Measurements from ENCODE around the gene APOBR. TPM values are rescaled to one million over a fixed set of nuclear protein-coding genes. Genes with fewer than 3 reads are reported as not detected.

The APOBR gene
- total and polyA plus RNA-seq, 10 of the 15 experiments (the other 5 are each of a cell fraction or from before 2014, with no cell fraction given), result 0.04 to 2.5 (median 0.54) TPM; not detected in 1

DNA sequence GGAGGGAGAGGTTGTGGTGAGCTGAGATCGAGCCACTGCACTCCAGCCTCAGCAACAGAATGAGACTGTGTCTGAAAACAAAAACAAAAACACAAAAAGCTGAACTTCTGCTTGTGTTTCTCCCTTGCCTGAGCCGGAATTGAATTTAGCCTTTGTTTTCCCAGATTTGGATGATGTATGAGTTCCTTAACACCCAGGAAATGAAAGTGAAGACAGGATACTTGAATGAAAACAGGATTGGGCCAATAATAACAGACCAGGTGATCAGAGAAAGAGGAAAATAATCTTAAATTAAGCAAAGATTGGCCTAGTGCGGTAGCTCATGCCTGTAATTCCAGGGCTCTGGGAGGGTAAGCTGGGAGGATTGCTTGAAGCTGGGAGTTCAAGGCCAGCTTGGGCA is 45.9 kb downstream of the APOBR start:
- ATAC-seq, result no peak
- Histone ChIP-seq H3K4me3 (no peak overlapping the region), H3K79me2 (ENCODE audit: control insufficient read depth, insufficient read depth, low read length) (no peaks in the 10 kb centered on the region), H2AFZ (ENCODE audit: control insufficient read depth, low read depth, low read length) (no peak overlapping the region), H3K4me1 (ENCODE audit: control insufficient read depth, insufficient read depth, low read length) (peaks cover 7% of the 10 kb centered on the region), H3K9me3 (replicated peaks; ENCODE audit: control insufficient read depth, insufficient read depth, low read length) (no peaks in the 10 kb centered on the region), H3K4me2 (ENCODE audit: control insufficient read depth, insufficient read depth) (no peak overlapping the region), H3K27me3 (replicated peaks in 1 of 2; ENCODE audit: control insufficient read depth in 2 of 2, insufficient read depth in 2 of 2, low read length in 1 of 2) (no peaks in the 10 kb centered on the region; a peak in 1 of 4 replicates), H3K27ac (ENCODE audit: control insufficient read depth, insufficient read depth) (no peak overlapping the region), H3K36me3 (ENCODE audit: control insufficient read depth in 2 of 2, insufficient read depth in 2 of 2, low read length in 1 of 2) (no peaks in the 10 kb centered on the region), H3K9ac (ENCODE audit: control insufficient read depth, insufficient read depth, low read length) (no peak overlapping the region), H4K20me1 (ENCODE audit: control insufficient read depth, insufficient read depth) (no peaks in the 10 kb centered on the region)
- TF ChIP-seq SREBF2 (IDR thresholded peaks at IDR 0.05; ENCODE audit: low read length) (no peak), TCF12 (IDR thresholded peaks at IDR 0.05; ENCODE audit: low read depth, low read length) (no peak)
- TF ChIP-seq, protein P1, sequence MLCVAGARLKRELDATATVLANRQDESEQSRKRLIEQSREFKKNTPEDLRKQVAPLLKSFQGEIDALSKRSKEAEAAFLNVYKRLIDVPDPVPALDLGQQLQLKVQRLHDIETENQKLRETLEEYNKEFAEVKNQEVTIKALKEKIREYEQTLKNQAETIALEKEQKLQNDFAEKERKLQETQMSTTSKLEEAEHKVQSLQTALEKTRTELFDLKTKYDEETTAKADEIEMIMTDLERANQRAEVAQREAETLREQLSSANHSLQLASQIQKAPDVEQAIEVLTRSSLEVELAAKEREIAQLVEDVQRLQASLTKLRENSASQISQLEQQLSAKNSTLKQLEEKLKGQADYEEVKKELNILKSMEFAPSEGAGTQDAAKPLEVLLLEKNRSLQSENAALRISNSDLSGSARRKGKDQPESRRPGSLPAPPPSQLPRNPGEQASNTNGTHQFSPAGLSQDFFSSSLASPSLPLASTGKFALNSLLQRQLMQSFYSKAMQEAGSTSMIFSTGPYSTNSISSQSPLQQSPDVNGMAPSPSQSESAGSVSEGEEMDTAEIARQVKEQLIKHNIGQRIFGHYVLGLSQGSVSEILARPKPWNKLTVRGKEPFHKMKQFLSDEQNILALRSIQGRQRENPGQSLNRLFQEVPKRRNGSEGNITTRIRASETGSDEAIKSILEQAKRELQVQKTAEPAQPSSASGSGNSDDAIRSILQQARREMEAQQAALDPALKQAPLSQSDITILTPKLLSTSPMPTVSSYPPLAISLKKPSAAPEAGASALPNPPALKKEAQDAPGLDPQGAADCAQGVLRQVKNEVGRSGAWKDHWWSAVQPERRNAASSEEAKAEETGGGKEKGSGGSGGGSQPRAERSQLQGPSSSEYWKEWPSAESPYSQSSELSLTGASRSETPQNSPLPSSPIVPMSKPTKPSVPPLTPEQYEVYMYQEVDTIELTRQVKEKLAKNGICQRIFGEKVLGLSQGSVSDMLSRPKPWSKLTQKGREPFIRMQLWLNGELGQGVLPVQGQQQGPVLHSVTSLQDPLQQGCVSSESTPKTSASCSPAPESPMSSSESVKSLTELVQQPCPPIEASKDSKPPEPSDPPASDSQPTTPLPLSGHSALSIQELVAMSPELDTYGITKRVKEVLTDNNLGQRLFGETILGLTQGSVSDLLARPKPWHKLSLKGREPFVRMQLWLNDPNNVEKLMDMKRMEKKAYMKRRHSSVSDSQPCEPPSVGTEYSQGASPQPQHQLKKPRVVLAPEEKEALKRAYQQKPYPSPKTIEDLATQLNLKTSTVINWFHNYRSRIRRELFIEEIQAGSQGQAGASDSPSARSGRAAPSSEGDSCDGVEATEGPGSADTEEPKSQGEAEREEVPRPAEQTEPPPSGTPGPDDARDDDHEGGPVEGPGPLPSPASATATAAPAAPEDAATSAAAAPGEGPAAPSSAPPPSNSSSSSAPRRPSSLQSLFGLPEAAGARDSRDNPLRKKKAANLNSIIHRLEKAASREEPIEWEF (IDR thresholded peaks at IDR 0.05; ENCODE audit: insufficient replicate concordance, low read depth, low read length), result no peak
- ChIA-PET RAD21 (ENCODE audit: unreplicated experiment) (no interaction called here), POLR2A (interaction anchor here (0.8 kb wide), 1 partner anchor 16 kb away, joined by 4 read pairs; no protein-coding TSS in a partner anchor), SMC1A (ENCODE audit: uncharacterized antibody, unreplicated experiment) (no interaction called here), CTCF (interaction anchor here (1.4 kb wide), 1 partner anchor 9 kb away, joined by 4 read pairs; no protein-coding TSS in a partner anchor)
- WGBS (ENCODE audit: insufficient coverage, insufficient replicate concordance, low lambda C conversion rate, missing lambda C conversion rate), result 79% methylated on average over 3 of the region's 3 CpGs
- in situ Hi-C loops (cut with MboI) (no loop called here), intact Hi-C loops (cut with micrococcal nuclease; ENCODE audit: unreplicated experiment) (no loop called here)
- no TSS peak for BruUV-seq (replicated peaks)
- FAIRE-seq, result no peak
- no peak for DNase-seq (ENCODE audit: low read depth, low spot score)

Data from GM12878 (cell line).